ENCODE data around the gene SUSD3.

DNA sequence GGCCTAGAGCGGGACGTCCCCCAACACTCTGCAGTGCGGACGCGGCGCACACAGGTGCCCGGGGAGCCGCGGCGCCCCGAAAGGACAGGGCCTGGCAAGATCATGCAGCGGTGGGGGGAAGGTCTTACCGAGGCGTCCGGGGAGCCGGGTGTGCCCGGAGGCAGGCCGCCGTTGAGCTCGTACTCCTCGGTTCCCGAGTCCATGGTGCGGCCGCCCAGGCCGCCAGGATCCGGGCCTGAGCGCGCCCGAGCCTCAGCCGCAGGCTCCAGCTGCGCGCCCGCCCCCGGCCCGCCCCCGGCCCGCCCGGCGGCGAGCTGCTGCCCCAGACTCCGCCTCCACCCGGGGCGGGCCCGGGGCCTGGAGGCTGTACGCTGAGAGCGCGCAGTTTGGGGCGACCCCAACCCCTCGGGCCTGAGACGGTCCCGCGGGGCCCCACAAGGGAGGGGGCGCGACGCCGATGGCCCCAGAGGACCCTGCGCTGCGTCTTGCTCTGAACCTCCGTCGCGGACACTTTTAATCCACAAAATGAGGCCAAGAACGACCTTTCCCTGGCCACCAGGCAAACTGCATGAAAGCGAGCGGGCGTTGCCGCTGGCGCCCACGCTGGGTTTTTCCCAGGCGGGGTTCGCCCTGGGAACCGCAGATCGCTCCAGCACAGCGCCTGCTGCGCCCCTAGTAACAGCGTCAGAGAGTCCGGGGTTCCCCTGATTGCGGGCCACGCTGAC is 75.7 kb downstream of the SUSD3 start, which contains the start of gene NINJ1:
- TF ChIP-seq MAFK (IDR thresholded peaks at IDR 0.05; ENCODE audit: low read depth, low read length) (no peak), TCF12 (IDR thresholded peaks at IDR 0.05; ENCODE audit: low read depth, low read length) (no peak), RXRA (IDR thresholded peaks at IDR 0.05; ENCODE audit: insufficient read depth, low read depth, low read length) (no peak)
- TF ChIP-seq, protein P1, sequence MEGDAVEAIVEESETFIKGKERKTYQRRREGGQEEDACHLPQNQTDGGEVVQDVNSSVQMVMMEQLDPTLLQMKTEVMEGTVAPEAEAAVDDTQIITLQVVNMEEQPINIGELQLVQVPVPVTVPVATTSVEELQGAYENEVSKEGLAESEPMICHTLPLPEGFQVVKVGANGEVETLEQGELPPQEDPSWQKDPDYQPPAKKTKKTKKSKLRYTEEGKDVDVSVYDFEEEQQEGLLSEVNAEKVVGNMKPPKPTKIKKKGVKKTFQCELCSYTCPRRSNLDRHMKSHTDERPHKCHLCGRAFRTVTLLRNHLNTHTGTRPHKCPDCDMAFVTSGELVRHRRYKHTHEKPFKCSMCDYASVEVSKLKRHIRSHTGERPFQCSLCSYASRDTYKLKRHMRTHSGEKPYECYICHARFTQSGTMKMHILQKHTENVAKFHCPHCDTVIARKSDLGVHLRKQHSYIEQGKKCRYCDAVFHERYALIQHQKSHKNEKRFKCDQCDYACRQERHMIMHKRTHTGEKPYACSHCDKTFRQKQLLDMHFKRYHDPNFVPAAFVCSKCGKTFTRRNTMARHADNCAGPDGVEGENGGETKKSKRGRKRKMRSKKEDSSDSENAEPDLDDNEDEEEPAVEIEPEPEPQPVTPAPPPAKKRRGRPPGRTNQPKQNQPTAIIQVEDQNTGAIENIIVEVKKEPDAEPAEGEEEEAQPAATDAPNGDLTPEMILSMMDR (IDR thresholded peaks at IDR 0.05; ENCODE audit: control extremely low read depth in 1 of 3, insufficient read depth in 1 of 3, low read depth in 1 of 3, low read length in 3 of 3) = no peak

Data from H1 (cell line).